CD4-positive, alpha-beta T cell treated with Interleukin-21 for 1 hour (primary cell): ENCODE results near the gene ESD.
A peak's percentile ranks its signal among the peaks of the same experiment; 100 is the strongest.

Experiments used
- DNase-seq: peaks from one replicate; pipeline ENCODE4 v3.0.0-alpha.2; 2020

Gene ESD

DNA sequence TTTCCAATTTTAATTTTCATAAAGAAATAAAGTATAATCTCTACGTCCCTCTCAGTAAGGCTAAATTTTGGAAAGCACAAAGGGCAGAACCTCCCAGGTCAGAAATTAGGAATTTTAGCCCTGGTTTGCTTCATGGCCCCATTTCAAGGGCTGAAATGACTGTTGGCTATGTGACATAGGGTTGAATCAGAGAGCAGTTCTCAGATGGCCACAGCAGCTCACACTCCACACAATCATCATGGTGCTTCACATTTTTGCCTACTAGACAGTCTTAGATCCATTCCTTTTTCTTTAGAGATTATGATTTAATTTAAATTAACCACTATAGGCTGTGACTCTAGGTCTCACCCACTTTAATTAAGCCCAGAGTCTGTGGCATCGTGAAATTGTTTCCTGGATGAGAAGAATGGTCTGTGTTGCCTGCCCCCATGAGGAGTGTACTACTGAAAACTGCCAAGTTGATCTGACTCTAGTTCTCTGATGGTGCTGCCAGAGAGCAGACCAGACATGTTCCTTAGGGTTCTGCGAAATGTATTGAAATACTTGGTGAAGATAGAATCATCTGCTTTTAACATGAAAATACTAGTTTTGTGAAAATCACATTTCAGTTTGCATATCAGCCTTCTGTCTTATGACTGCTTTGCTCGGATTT lies 57.4 kb downstream of the ESD start:
- DNase-seq: no peak

- no peak for DNase-seq
Measured at GRCh38 chr13:46738766-46739165, 58.2 kb downstream of the ESD start.

DNA sequence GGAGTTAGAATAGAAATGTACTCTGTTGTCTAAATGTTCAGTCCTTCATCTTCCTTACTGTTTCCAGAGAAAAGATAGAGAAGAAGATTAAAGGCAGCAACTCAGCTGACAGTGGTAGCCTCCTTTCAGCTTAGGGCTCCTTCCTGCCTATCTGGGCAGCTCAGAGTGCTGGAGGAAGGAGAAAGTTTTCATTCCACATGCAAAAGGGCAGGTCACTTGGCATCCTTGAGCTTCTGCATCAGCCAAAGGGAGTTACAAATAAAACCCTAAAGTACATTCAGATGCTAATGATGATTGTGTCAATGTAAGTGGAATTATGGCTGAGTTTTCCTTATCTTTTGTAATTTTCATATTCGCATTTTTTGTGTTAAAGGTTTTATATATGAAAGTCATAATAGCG lies 58.9 kb downstream of the ESD start:
- no peak for DNase-seq

DNA sequence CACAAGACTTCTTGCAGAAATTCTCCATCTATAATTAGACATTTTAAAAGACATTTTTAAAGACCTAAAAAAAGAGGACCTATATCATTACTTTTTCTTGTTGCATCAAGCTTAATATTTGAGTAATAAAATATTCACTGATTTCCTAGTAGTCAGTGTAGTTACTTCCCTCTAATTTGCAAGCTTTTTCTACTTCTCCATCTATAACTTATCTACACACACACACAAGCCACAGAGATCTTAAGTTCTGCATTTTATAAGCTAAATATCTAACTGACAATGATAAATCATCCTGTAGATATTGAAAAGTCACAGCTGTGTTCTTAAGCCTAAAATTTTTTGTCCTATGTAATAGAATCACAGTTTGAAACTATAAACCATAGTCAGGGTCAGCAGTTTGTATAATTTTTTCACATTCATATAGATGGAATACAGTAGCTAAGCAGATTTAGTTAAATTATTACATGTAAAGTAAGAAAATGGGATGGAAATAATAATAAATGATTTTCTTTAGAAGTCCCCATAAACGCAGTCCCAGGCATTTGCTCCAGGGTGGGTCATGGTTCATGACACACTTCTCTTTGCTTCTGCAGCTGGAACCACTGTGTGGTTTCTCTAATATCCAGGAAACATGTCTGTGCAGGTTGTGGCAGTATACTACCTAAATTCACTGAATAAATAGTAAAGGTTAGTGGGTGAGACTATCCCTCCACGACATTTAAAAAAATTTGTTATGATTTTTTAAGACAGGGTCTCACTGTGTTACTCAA lies 60.2 kb downstream of the ESD start:
- no peak for DNase-seq

DNA sequence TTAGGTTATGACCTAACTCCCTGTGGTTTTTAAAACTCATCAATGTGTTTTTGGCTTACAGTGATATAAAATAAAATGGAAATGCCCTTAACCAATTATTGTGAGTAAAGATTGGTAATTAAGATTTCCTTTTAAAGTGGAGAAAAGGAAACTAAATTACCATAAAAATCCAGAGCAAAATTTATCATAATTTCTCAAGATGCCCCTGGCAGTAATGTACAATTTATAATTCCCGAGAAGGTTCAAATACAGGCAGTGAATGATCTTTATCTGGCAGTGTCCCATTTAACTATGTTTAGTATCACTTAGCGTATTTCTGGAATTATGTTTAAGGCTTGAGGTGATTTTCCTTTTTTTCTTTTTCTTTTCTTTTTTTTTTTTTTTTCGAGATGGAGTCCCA lies 61.5 kb downstream of the ESD start:
- DNase-seq: no peak

DNA sequence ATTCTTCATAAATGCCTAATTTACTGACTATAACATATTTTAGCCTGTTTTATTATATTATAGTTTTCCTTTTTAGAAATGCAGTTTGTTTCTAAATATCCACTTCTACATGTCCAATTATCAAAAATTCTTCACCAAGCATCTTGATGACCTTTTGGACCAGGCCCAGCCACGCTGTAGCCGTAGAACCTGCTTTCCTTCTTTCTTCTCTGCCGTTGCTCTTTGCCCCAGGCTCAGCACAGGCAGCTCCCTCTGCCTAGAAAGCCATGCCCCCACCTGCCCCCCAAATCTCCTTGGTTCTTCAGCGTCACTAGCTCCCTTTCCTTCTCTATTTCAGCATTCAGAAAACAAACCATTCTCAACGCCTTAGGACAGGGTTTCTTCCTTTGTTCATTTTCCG lies 65.4 kb downstream of the ESD start:
- DNase-seq: no peak

DNA sequence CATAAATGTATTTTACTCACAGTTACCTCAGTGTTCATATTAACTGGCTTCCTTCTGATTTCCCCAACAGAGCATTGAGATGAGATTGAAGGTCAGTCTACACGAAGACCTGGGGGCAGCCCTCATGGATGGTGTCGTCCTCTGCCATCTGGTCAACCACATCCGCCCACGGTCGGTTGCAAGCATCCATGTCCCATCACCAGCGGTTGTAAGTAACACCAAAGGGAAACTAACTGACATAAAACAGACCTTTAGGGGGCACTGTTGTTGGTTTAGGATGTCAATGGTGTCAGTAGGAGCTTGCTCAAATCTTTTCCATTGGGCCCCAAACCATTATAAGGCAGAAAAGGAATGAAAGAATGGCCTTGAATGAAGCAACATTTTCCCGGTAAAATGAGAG lies 68.2 kb downstream of the ESD start:
- DNase-seq: peak; percentile 26

GRCh38 chr13:46726347-46726746 lies 70.6 kb downstream of the ESD start:
- peak; percentile 2 for DNase-seq
